Brain microvascular endothelial cell (primary cell): ENCODE results near the gene USP35.

Source experiments
- DNase-seq: peaks from one replicate; pipeline ENCODE4 v3.0.0-alpha.2; 2020
- H3K27ac ChIP-seq: fragments of 250-450 bp; sonication (Bioruptor Pico); 2 replicates; pipeline ENCODE4 v1.5.1; 2020; ENCODE audit warnings: mild to moderate bottlenecking, moderate library complexity
- H3K27me3 ChIP-seq: fragments of 250-450 bp; sonication (Bioruptor Pico); replicated peaks from 2 replicates; pipeline ENCODE4 v1.5.1; 2020; ENCODE audit warnings: mild to moderate bottlenecking
- H3K36me3 ChIP-seq: fragments of 250-450 bp; sonication (Bioruptor Pico); replicated peaks from 2 replicates; pipeline ENCODE4 v1.5.1; 2020; ENCODE audit warnings: mild to moderate bottlenecking
- H3K4me3 ChIP-seq: 2 replicates; pipeline ENCODE4 v1.5.1; 2011; ENCODE audit warnings: low read depth, mild to moderate bottlenecking, control low read depth, low read length, moderate library complexity
- CTCF ChIP-seq: IDR thresholded peaks from 2 replicates; pipeline ENCODE4 v1.5.1; 2011; ENCODE audit warnings: low read depth, mild to moderate bottlenecking, moderate library complexity, low read length, control low read depth, inconsistent platforms; ENCODE audit errors: missing control alignments
- in situ Hi-C: cut with HindIII; loops from 2 replicates; pipeline ENCODE4 v1.10.0; 2017; ENCODE audit warnings: low sequenced_read_pairs, low pct_ligation_motif_present

Gene USP35

GRCh38 chr11:78244080-78244479 is 55.4 kb downstream of the USP35 start:
- H3K27me3 ChIP-seq, result no peaks in the 10 kb centered on the region
- H3K4me3 ChIP-seq, result no peak overlapping the region
- no peak for DNase-seq
- no peak for TF ChIP-seq CTCF
- in situ Hi-C loops, result no loop called here
- no peaks in the 10 kb centered on the region for H3K36me3 ChIP-seq
- H3K27ac ChIP-seq, result no peak overlapping the region

DNA sequence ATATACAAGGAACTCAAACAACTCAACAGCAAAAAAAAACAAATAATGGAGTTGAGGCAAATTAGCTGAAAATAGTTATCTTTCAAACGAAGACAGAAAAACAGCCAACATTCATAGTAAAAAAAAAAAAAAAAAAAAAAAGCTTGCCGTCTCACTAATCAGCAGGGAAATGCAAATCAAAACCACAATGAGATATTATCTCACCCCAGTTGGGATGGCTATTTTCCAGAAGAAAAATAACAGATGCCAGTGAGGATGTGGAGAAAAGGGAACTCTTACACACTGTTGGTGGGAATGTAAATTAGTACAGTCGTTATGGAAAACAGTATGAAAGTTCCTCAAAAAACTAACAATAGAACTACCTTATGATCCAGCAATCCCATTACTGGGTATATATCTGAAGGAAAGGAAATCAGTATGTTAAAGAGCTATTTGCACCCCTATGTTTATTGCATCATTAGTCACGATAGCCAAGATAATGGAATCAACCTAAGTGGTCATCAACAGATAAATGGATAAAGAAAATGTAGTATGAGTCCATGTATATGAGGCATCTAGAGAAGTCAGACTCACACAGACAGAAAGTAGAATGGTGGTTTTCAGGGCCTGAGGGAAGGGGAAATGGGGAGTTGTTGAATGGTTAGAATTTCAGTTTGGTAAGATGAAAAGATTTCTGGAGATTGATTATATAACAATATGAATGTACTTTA is 56.0 kb downstream of the USP35 start:
- TF ChIP-seq CTCF, result no peak
- Histone ChIP-seq H3K27me3 (no peaks in the 10 kb centered on the region), H3K27ac (no peak overlapping the region), H3K4me3 (no peak overlapping the region), H3K36me3 (peaks cover 3% of the 10 kb centered on the region)
- no peak for DNase-seq
- in situ Hi-C loops, result no loop called here

DNA sequence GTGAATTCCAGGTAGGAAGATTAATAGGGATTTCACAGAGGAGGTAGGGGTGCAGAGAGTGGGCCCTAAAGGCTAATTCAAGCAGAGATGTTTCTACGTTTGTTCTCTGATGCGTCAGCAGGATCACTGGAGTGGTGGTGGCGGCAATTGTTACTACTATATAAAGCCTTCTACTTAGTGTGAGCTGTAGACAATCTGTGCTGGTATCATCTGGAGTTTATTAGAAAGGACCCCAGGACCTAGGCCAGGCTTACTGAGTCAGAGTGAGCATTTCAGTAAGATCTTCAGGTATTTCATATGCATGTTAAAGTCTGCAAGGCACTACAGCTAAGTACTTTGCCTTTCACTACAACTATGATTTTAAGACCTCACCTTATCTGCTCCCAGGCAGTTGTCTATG is 59.5 kb downstream of the USP35 start:
- Histone ChIP-seq H3K4me3 (no peak overlapping the region), H3K27me3 (no peaks in the 10 kb centered on the region), H3K36me3 (peaks cover 3% of the 10 kb centered on the region), H3K27ac (no peak overlapping the region)
- no peak for DNase-seq
- no peak for TF ChIP-seq CTCF
- in situ Hi-C loops, result no loop called here

DNA sequence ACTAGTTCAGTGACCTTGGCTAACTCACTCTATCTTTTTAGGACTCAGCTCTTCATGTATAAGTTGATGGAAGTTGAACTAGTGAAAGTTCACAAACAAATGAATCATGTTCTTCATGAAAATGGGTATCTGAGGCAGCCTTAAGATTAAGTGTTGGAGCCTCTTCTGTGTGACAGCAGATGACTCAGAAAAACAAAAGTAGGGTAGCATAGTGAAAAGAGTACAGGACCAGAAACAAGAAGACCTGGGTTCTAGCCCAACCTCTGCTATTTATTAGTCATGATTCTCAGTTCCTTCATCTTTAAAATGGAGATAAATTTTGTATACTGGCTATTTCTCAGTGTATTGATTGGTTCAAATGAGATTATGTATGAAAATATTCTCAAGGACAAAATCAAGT is 60.2 kb downstream of the USP35 start:
- DNase-seq, result no peak
- Histone ChIP-seq H3K27me3 (no peaks in the 10 kb centered on the region), H3K36me3 (peaks cover 3% of the 10 kb centered on the region), H3K27ac (no peak overlapping the region), H3K4me3 (no peak overlapping the region)
- in situ Hi-C loops, result no loop called here
- TF ChIP-seq CTCF, result no peak

- Histone ChIP-seq H3K27ac (no peak overlapping the region), H3K36me3 (peaks cover 3% of the 10 kb centered on the region), H3K4me3 (no peak overlapping the region), H3K27me3 (no peaks in the 10 kb centered on the region)
- in situ Hi-C loops, result no loop called here
- TF ChIP-seq CTCF, result no peak
- DNase-seq, result no peak
These were observed 61.4 kb downstream of the USP35 start for GRCh38 chr11:78250099-78250498.
